Thyroid gland (tissue), 4 donors: ENCODE measurements around the gene DDA1. TPM values are rescaled to one million over a fixed set of nuclear protein-coding genes. Genes with fewer than 3 reads are reported as not detected.

Experiments used
- DNase-seq, 2 donors: peaks; one replicate each; pipeline ENCODE4 v3.0.0-alpha.2; 2019
- H3K27ac ChIP-seq, 3 donors: fragments of 200-600 bp; sonication (generic); 1 replicate in 2 of 3; 2 replicates in 1 of 3; pipeline ENCODE4 v1.5.1; 2016 to 2019; ENCODE audit warnings: mild to moderate bottlenecking in 1 of 3, moderate library complexity in 1 of 3
- H3K27me3 ChIP-seq: fragments of 200-600 bp; sonication (generic); one replicate; pipeline ENCODE4 v1.5.1; 2019
- H3K36me3 ChIP-seq, 2 donors: fragments of 200-600 bp; sonication (generic); one replicate each; pipeline ENCODE4 v1.5.1; 2016 to 2019
- H3K4me1 ChIP-seq, 2 donors: fragments of 200-600 bp; sonication (generic); one replicate each; pipeline ENCODE4 v1.5.1; 2017 to 2019
- H3K4me3 ChIP-seq, 3 donors: fragments of 200-600 bp; sonication (generic); replicated peaks in 1 of 3; 1 replicate in 2 of 3; 2 replicates in 1 of 3; pipeline ENCODE4 v1.5.1; 2016; ENCODE audit warnings: mild to moderate bottlenecking in 1 of 3
- H3K9me3 ChIP-seq: fragments of 200-600 bp; sonication (generic); one replicate; pipeline ENCODE4 v1.5.1; 2017
- POLR2A ChIP-seq, 2 donors: fragments of 450-650 bp; IDR thresholded peaks; one replicate each; pipeline ENCODE4 v1.6.1; 2017; ENCODE audit warnings: antibody characterized with exemption in 2 of 2, mild to moderate bottlenecking in 2 of 2, moderate library complexity in 1 of 2
- WGBS, 2 donors: methylation state at CpG; one replicate each; pipeline ENCODE4 v1.1.5; 2017; 5-methylcytosine and 5-hydroxymethylcytosine counted together
- intact Hi-C: fragments of 100-400 bp; cut with DNase I; formaldehyde crosslinking; loops from one replicate; pipeline ENCODE4 v1.15.1; 2023
- total RNA-seq, 4 donors: library from RNA; depleted of rRNA; stranded (reverse); fragments of >200 nt; gene quantifications; one replicate each; pipeline ENCODE4 v1.2.3, GENCODE V29; 2016
- TF ChIP-seq, protein P1 (sequence below), 6 experiments: fragments of 200-600 bp in 3 of 6; fragments of 450-650 bp in 3 of 6; sonication (generic) in 3 of 6; IDR thresholded peaks; one replicate each; pipeline ENCODE4 v1.5.1; 2016 to 2019; ENCODE audit warnings: antibody characterized with exemption in 6 of 6, mild to moderate bottlenecking in 2 of 6, inconsistent platforms in 1 of 6, moderate library complexity in 1 of 6

The DDA1 gene
- total RNA-seq, 4 donors from 2014 or later = 14.5 to 40.4 (median 20.1) TPM

DNA sequence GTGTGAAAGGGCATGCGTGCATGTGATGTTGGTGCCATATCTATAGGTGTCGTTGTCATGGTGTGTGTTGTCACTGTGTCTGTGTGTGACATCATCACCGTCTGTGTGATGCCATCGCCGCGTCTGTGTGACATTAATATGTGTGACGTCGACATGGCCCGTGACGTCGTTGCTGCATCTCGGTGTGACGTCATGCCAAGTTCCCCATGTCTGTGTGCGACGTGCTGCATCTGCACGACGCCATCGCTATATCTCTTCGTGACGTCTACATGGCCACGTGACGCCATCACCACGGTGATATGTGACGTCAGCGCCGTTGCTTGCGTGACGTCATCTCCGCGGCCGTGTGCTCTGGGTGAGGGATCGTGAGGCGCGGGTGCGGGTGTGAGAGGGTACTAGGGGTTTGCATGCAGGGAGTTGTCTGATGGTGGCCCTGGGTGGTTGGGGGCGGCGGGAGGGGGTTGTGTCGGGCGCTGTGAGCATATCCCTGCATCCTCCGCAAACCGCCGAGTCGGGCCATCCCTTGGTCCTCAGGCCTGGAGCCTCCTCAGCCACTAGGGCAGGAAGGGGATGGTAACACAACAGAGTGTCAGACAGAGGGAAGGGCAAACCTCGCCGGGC is 42.6 kb downstream of the DDA1 start:
- DNase-seq = no peak
- Histone ChIP-seq H3K27me3 (no peaks in the 10 kb centered on the region), H3K9me3 (no peaks in the 10 kb centered on the region), H3K4me1 (peaks cover 0 to 22% of the 10 kb centered on the region in 2 donors), H3K27ac (no peak overlapping the region), H3K4me3 (no peak overlapping the region), H3K36me3 (no peaks in the 10 kb centered on the region)
- intact Hi-C loops = no loop called here
- no peak for TF ChIP-seq POLR2A (IDR thresholded peaks at IDR 0.05)
- TF ChIP-seq, protein P1, sequence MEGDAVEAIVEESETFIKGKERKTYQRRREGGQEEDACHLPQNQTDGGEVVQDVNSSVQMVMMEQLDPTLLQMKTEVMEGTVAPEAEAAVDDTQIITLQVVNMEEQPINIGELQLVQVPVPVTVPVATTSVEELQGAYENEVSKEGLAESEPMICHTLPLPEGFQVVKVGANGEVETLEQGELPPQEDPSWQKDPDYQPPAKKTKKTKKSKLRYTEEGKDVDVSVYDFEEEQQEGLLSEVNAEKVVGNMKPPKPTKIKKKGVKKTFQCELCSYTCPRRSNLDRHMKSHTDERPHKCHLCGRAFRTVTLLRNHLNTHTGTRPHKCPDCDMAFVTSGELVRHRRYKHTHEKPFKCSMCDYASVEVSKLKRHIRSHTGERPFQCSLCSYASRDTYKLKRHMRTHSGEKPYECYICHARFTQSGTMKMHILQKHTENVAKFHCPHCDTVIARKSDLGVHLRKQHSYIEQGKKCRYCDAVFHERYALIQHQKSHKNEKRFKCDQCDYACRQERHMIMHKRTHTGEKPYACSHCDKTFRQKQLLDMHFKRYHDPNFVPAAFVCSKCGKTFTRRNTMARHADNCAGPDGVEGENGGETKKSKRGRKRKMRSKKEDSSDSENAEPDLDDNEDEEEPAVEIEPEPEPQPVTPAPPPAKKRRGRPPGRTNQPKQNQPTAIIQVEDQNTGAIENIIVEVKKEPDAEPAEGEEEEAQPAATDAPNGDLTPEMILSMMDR (IDR thresholded peaks at IDR 0.05) = no peak
- WGBS, 2 donors = 89 to 93% methylated on average over 39 to 43 of the region's 45 CpGs

- TF ChIP-seq POLR2A (IDR thresholded peaks at IDR 0.05) = no peak
- TF ChIP-seq, protein P1 (IDR thresholded peaks at IDR 0.05) = no peak
- intact Hi-C loops = no loop called here
- Histone ChIP-seq H3K36me3 (no peaks in the 10 kb centered on the region), H3K27me3 (no peaks in the 10 kb centered on the region), H3K4me3 (no peak overlapping the region), H3K9me3 (no peaks in the 10 kb centered on the region), H3K27ac (no peak overlapping the region), H3K4me1 (peaks cover 0 to 18% of the 10 kb centered on the region in 2 donors)
- no peak for DNase-seq
- 38 to 50% methylated on average over 13 to 14 of the region's 14 CpGs for WGBS, 2 donors
These were observed 43.4 kb downstream of the DDA1 start for GRCh38 chr19:17352608-17353280.

DNA sequence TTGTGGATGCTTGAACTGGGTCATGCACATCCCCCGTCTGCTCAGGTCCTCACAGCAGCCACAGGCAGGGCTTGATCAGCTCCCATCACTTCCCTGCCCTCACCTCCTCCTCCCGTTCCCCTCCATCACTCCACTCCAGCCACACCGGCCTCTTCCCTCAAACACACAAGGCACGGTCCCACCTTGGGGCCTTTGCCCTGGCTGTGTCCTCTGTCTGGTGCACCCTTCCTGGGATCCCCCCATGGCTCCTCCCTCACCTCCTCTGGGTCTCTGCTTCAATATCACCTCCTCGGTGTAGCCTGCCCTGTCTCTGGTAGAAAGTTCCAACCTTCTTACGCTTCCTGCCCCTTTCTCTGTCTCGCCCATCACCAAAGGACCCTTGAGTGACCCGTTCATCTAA is 44.0 kb downstream of the DDA1 start:
- Histone ChIP-seq H3K4me3 (no peak overlapping the region), H3K27me3 (no peaks in the 10 kb centered on the region), H3K27ac (no peak overlapping the region), H3K36me3 (no peaks in the 10 kb centered on the region), H3K4me1 (peaks cover 0 to 15% of the 10 kb centered on the region in 2 donors), H3K9me3 (no peaks in the 10 kb centered on the region)
- TF ChIP-seq, protein P1 (IDR thresholded peaks at IDR 0.05) = no peak
- intact Hi-C loops = no loop called here
- DNase-seq = no peak
- WGBS, 2 donors = 69 to 76% methylated on average over 8 of the region's 8 CpGs

DNA sequence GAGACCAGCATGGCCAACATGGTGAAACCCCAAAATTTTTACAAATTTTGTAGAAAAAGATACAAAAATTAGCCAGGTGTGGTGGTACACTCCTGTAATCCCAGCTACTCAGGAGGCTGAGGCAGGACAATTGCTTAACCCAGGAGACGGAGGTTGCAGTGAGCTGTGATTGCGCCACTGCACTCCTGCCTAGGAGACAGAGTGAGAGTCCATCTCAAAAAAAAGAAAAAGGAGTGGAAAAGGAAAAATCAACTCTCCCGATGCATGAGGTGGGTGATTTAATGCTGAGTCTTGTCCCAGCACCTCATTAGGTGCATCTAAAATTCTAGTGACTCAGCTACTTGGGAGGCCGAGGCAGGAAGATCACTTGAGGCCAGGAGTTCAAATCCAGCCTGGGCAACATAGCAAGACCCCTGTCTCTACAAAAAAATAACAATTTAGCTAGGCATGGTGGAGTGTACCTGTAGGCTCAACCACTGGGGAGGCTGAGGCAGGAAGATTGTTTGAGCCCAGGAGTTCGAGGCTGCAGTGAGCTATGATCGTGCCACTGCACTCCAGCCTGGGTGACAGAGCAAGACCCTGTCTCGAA is 47.8 kb downstream of the DDA1 start:
- Histone ChIP-seq H3K27me3 (no peaks in the 10 kb centered on the region), H3K9me3 (no peaks in the 10 kb centered on the region), H3K36me3 (no peaks in the 10 kb centered on the region), H3K27ac (peak overlapping the region in 2 of 3 donors; percentile 36 to 45), H3K4me3 (no peak overlapping the region), H3K4me1 (peaks cover 0 to 12% of the 10 kb centered on the region in 2 donors)
- intact Hi-C loops = no loop called here
- 81 to 86% methylated on average over 7 of the region's 7 CpGs for WGBS, 2 donors
- no peak for TF ChIP-seq POLR2A (IDR thresholded peaks at IDR 0.05)
- TF ChIP-seq, protein P1 (IDR thresholded peaks at IDR 0.05) = no peak
- DNase-seq = no peak

GRCh38 chr19:17357724-17358123 is 48.4 kb downstream of the DDA1 start:
- H3K27ac ChIP-seq = peak overlapping the region; percentile 7 to 45 (median 36)
- no peaks in the 10 kb centered on the region for H3K36me3 ChIP-seq
- TF ChIP-seq, protein P1 (IDR thresholded peaks at IDR 0.05) = no peak
- no peak for TF ChIP-seq POLR2A (IDR thresholded peaks at IDR 0.05)
- WGBS, 2 donors = 37 to 43% methylated on average over 6 to 11 of the region's 11 CpGs
- DNase-seq = no peak
- intact Hi-C loops = no loop called here
- peaks cover 0 to 9% of the 10 kb centered on the region in 2 donors for H3K4me1 ChIP-seq
- no peaks in the 10 kb centered on the region for H3K27me3 ChIP-seq
- H3K9me3 ChIP-seq = no peaks in the 10 kb centered on the region
- H3K4me3 ChIP-seq = no peak overlapping the region
